ENCODE measurements around the gene PRR27. TPM values are rescaled to one million over a fixed set of nuclear protein-coding genes. Genes with fewer than 3 reads are reported as not detected.

Gene PRR27
- total and polyA plus RNA-seq, 2 donors (not counting 3 experiments of a cell fraction or from before 2014, with no cell fraction given) = not detected

GRCh38 chr4:70187216-70187615 is 33.2 kb downstream of the PRR27 start:
- intact Hi-C loops (cut with micrococcal nuclease) (no loop called here), dilution Hi-C loops (cut with MboI; ENCODE audit: extremely low pct_ligation_motif_present, low sequenced_read_pairs) (no loop called here)
- Histone ChIP-seq H2AFZ (ENCODE audit: low read depth, low read length) (no peak overlapping the region), H3K79me2 (ENCODE audit: control insufficient read depth, insufficient read depth, low read length) (no peaks in the 10 kb centered on the region), H3K27me3 (ENCODE audit: control insufficient read depth in 2 of 2, insufficient read depth in 2 of 2, low read length in 2 of 2) (peaks cover 0 to 1% of the 10 kb centered on the region in 2 experiments), H3K4me2 (ENCODE audit: insufficient read depth, low read length) (no peak overlapping the region), H3K9me1 (replicated peaks; ENCODE audit: control insufficient read depth, extremely low read depth, insufficient read depth, low read length) (no peaks in the 10 kb centered on the region), H3K9ac (replicated peaks; ENCODE audit: extremely low read depth, insufficient read depth, low read length) (no peak overlapping the region), H4K20me1 (replicated peaks; ENCODE audit: control insufficient read depth, extremely low read depth, insufficient read depth, low read length) (no peaks in the 10 kb centered on the region), H3K36me3 (ENCODE audit: control insufficient read depth in 2 of 2, extremely low read depth in 1 of 2, insufficient read depth in 2 of 2, low read length in 2 of 2) (no peaks in the 10 kb centered on the region), H3K27ac (ENCODE audit: insufficient read depth, low read depth, low read length) (no peak overlapping the region), H3K9me3 (replicated peaks; ENCODE audit: control insufficient read depth, insufficient read depth, low read length) (no peaks in the 10 kb centered on the region), H3K4me1 (ENCODE audit: control insufficient read depth, extremely low read depth, insufficient read depth, low read length) (no peaks in the 10 kb centered on the region), H3K4me3 (replicated peaks in 1 of 3; ENCODE audit: insufficient read depth in 1 of 3, low read depth in 1 of 3, low read length in 3 of 3) (no peak overlapping the region)
- TF ChIP-seq FOS (IDR thresholded peaks at IDR 0.05; ENCODE audit: borderline replicate concordance, insufficient read depth, low read length) (no peak), JUN (IDR thresholded peaks at IDR 0.05; ENCODE audit: borderline replicate concordance, insufficient read depth, insufficient read length, low read depth) (no peak), POLR2AphosphoS5 (IDR thresholded peaks at IDR 0.05; ENCODE audit: insufficient read depth, low read depth, low read length) (no peak), EZH2 (IDR thresholded peaks at IDR 0.05; ENCODE audit: borderline replicate concordance, low read depth, low read length, severe bottlenecking) (no peak)
- ChIA-PET CTCF (no interaction called here), POLR2A (no interaction called here)
- DNase-seq (ENCODE audit: low read depth, low spot score) = no peak
- no peak for FAIRE-seq
- no TSS peak for BruUV-seq (replicated peaks)

GRCh38 chr4:70190579-70190978 is 36.5 kb downstream of the PRR27 start:
- TF ChIP-seq, protein P1, sequence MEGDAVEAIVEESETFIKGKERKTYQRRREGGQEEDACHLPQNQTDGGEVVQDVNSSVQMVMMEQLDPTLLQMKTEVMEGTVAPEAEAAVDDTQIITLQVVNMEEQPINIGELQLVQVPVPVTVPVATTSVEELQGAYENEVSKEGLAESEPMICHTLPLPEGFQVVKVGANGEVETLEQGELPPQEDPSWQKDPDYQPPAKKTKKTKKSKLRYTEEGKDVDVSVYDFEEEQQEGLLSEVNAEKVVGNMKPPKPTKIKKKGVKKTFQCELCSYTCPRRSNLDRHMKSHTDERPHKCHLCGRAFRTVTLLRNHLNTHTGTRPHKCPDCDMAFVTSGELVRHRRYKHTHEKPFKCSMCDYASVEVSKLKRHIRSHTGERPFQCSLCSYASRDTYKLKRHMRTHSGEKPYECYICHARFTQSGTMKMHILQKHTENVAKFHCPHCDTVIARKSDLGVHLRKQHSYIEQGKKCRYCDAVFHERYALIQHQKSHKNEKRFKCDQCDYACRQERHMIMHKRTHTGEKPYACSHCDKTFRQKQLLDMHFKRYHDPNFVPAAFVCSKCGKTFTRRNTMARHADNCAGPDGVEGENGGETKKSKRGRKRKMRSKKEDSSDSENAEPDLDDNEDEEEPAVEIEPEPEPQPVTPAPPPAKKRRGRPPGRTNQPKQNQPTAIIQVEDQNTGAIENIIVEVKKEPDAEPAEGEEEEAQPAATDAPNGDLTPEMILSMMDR (IDR thresholded peaks at IDR 0.05; ENCODE audit: extremely low read depth in 1 of 2, insufficient read depth in 1 of 2, low read depth in 1 of 2, low read length in 2 of 2) = no peak
- TF ChIP-seq POLR2AphosphoS5 (IDR thresholded peaks at IDR 0.05; ENCODE audit: insufficient read depth, low read depth, low read length) (no peak), POLR2A (IDR thresholded peaks at IDR 0.05; ENCODE audit: low read depth, low read length) (no peak), EZH2 (IDR thresholded peaks at IDR 0.05; ENCODE audit: borderline replicate concordance, low read depth, low read length, severe bottlenecking) (no peak), GATA2 (IDR thresholded peaks at IDR 0.05; ENCODE audit: insufficient read depth, insufficient read length, low read depth, low read length) (no peak)
- TF ChIP-seq, protein P2, sequence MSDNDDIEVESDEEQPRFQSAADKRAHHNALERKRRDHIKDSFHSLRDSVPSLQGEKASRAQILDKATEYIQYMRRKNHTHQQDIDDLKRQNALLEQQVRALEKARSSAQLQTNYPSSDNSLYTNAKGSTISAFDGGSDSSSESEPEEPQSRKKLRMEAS (IDR thresholded peaks at IDR 0.05; ENCODE audit: insufficient read depth, insufficient read length) = no peak
- Histone ChIP-seq H3K36me3 (ENCODE audit: control insufficient read depth in 2 of 2, extremely low read depth in 1 of 2, insufficient read depth in 2 of 2, low read length in 2 of 2) (no peaks in the 10 kb centered on the region), H4K20me1 (replicated peaks; ENCODE audit: control insufficient read depth, extremely low read depth, insufficient read depth, low read length) (no peaks in the 10 kb centered on the region), H3K4me1 (ENCODE audit: control insufficient read depth, extremely low read depth, insufficient read depth, low read length) (no peaks in the 10 kb centered on the region), H3K79me2 (ENCODE audit: control insufficient read depth, insufficient read depth, low read length) (no peaks in the 10 kb centered on the region), H3K4me3 (replicated peaks in 1 of 3; ENCODE audit: insufficient read depth in 1 of 3, low read depth in 1 of 3, low read length in 3 of 3) (no peak overlapping the region), H3K9ac (replicated peaks; ENCODE audit: extremely low read depth, insufficient read depth, low read length) (no peak overlapping the region), H3K27me3 (ENCODE audit: control insufficient read depth in 2 of 2, insufficient read depth in 2 of 2, low read length in 2 of 2) (peaks cover 0 to 1% of the 10 kb centered on the region in 2 experiments), H3K9me1 (replicated peaks; ENCODE audit: control insufficient read depth, extremely low read depth, insufficient read depth, low read length) (no peaks in the 10 kb centered on the region), H2AFZ (ENCODE audit: low read depth, low read length) (no peak overlapping the region), H3K9me3 (replicated peaks; ENCODE audit: control insufficient read depth, insufficient read depth, low read length) (no peaks in the 10 kb centered on the region), H3K27ac (ENCODE audit: insufficient read depth, low read depth, low read length) (no peak overlapping the region), H3K4me2 (ENCODE audit: insufficient read depth, low read length) (no peak overlapping the region)
- DNase-seq (ENCODE audit: low read depth, low spot score) = no peak
- CTCF ChIA-PET = interaction anchor here (1.0 kb wide), 1 partner anchor 500 kb away, joined by 3 read pairs; no protein-coding TSS in a partner anchor
- dilution Hi-C loops (cut with MboI; ENCODE audit: extremely low pct_ligation_motif_present, low sequenced_read_pairs) = no loop called here
- intact Hi-C loops (cut with micrococcal nuclease) = no loop called here
- BruUV-seq (replicated peaks) = no TSS peak
- POLR2A ChIA-PET = no interaction called here
- FAIRE-seq = no peak

All from endothelial cell of umbilical vein (primary cell).